Caco-2 (cell line): ENCODE measurements around the gene GALNS. TPM values are rescaled to one million over a fixed set of nuclear protein-coding genes. Genes with fewer than 3 reads are reported as not detected.
A peak's percentile ranks its signal among the peaks of the same experiment; 100 is the strongest.

Experiments used
- BruUV-seq: library from RNA; stranded (reverse); fragments of 400-500 nt; replicated peaks from 2 replicates; lab custom pipeline; 2021; lab: Mats Ljungman, UMichigan
- CTCF ChIA-PET: fragments of 300-600 bp; sonication (Branson Sonifier 250); formaldehyde crosslinking; loops from one replicate; lab custom pipeline; 2022; ENCODE audit warnings: antibody characterized with exemption; lab: Charles Lee
- POLR2A ChIA-PET: fragments of 300-600 bp; sonication (Branson Sonifier 250); formaldehyde crosslinking; loops from one replicate; lab custom pipeline; 2022; ENCODE audit warnings: antibody characterized with exemption; lab: Charles Lee
- DNase-seq, 2 experiments: peaks; one replicate each; pipeline versions ENCODE4 v3.0.0 to v3.0.0-alpha.2; 2020 to 2022
- H3K27me3 ChIP-seq: replicated peaks from 2 replicates; pipeline ENCODE4 v1.6.0; 2011; ENCODE audit warnings: low read length; ENCODE audit not compliant: control insufficient read depth, insufficient read depth
- H3K36me3 ChIP-seq: 2 replicates; pipeline ENCODE4 v1.5.1; 2011; ENCODE audit warnings: low read length; ENCODE audit not compliant: control insufficient read depth, insufficient read depth
- H3K4me1 ChIP-seq: fragments of 250-450 bp; sonication (Bioruptor Pico); 2 replicates; pipeline ENCODE4 v1.5.1; 2020; ENCODE audit warnings: mild to moderate bottlenecking
- H3K4me3 ChIP-seq: 2 replicates; pipeline ENCODE4 v1.5.1; 2011; ENCODE audit warnings: low read depth, mild to moderate bottlenecking, control low read depth, low read length
- H3K9me3 ChIP-seq: fragments of 250-450 bp; sonication (Bioruptor Pico); 2 replicates; pipeline ENCODE4 v1.5.1; 2020; ENCODE audit warnings: mild to moderate bottlenecking, moderate library complexity
- H3K27ac Mint-ChIP-seq: one replicate; pipeline ENCODE4 v1.8.0; 2022; ENCODE audit warnings: mixed read lengths; ENCODE audit not compliant: unreplicated experiment
- H3K27me3 Mint-ChIP-seq: one replicate; pipeline ENCODE4 v1.8.0; 2022; ENCODE audit warnings: mixed read lengths; ENCODE audit not compliant: insufficient read depth, unreplicated experiment
- H3K36me3 Mint-ChIP-seq: one replicate; pipeline ENCODE4 v1.8.0; 2022; ENCODE audit warnings: mild to moderate bottlenecking, mixed read lengths; ENCODE audit not compliant: insufficient read depth, unreplicated experiment
- H3K4me1 Mint-ChIP-seq: one replicate; pipeline ENCODE4 v1.8.0; 2022; ENCODE audit warnings: low read depth, mixed read lengths; ENCODE audit not compliant: unreplicated experiment
- H3K4me3 Mint-ChIP-seq: one replicate; pipeline ENCODE4 v1.8.0; 2022; ENCODE audit warnings: mild to moderate bottlenecking, moderate library complexity, mixed read lengths; ENCODE audit not compliant: unreplicated experiment
- H3K9me3 Mint-ChIP-seq: one replicate; pipeline ENCODE4 v1.8.0; 2022; ENCODE audit warnings: mixed read lengths; ENCODE audit not compliant: unreplicated experiment
- CTCF ChIP-seq, 2 experiments: fragments of 200-600 bp in 1 of 2; IDR thresholded peaks; 1 replicate in 1 of 2; 2 replicates in 1 of 2; pipeline versions ENCODE4 v1.5.1 to v1.8.0; 2011 to 2022; ENCODE audit warnings: antibody characterized with exemption in 1 of 2, control low read depth in 1 of 2, inconsistent platforms in 1 of 2, low read depth in 1 of 2, low read length in 1 of 2, mild to moderate bottlenecking in 1 of 2, moderate library complexity in 1 of 2; ENCODE audit not compliant: insufficient read depth in 1 of 2, severe bottlenecking in 1 of 2, unreplicated experiment in 1 of 2
- intact Hi-C: fragments of 100-400 bp; cut with micrococcal nuclease; formaldehyde crosslinking; loops from one replicate; pipeline ENCODE4 v1.10.0; 2022; ENCODE audit not compliant: unreplicated experiment
- total RNA-seq: library from RNA; stranded (reverse); gene quantifications from 2 replicates; pipeline ENCODE4 v1.2.3, GENCODE V29; 2022

Gene GALNS
- total RNA-seq, 1 experiment from 2014 or later, result 57.8 TPM

- peaks cover 12% of the 10 kb centered on the region for H3K4me1 ChIP-seq
- Mint-ChIP-seq H3K27ac (peak overlapping the region; percentile 98), H3K36me3 (peaks cover 100% of the 10 kb centered on the region), H3K27me3 (no peaks in the 10 kb centered on the region), H3K4me3 (peak overlapping the region; percentile 37), H3K9me3 (no peaks in the 10 kb centered on the region), H3K4me1 (no peaks in the 10 kb centered on the region)
- no peaks in the 10 kb centered on the region for H3K27me3 ChIP-seq
- intact Hi-C loops, result no loop called here
- no peaks in the 10 kb centered on the region for H3K9me3 ChIP-seq
- no TSS peak for BruUV-seq
- H3K4me3 ChIP-seq, result no peak overlapping the region
- CTCF ChIA-PET, result interaction anchor here (3.1 kb wide), 1 partner anchor 70 kb away, joined by 10 read pairs; no protein-coding TSS in a partner anchor
- no peak for DNase-seq
- H3K36me3 ChIP-seq, result peaks cover 24% of the 10 kb centered on the region
- TF ChIP-seq CTCF (IDR thresholded peaks at IDR 0.05; ENCODE audit: insufficient read depth in 1 of 2, low read depth in 1 of 2, low read length in 1 of 2, severe bottlenecking in 1 of 2, unreplicated experiment in 1 of 2), result no peak
- POLR2A ChIA-PET, result interaction anchor here (0.5 to 1.0 kb wide), 2 partner anchors 26 to 56 kb away, joined by 3 to 5 read pairs; no protein-coding TSS in a partner anchor
These were observed 48.9 kb downstream of the GALNS start for GRCh38 chr16:88807626-88808453.

- H3K27me3 ChIP-seq, result no peaks in the 10 kb centered on the region
- peaks cover 24% of the 10 kb centered on the region for H3K36me3 ChIP-seq
- BruUV-seq, result no TSS peak
- Mint-ChIP-seq H3K27ac (peak overlapping the region; percentile 98), H3K36me3 (peaks cover 98% of the 10 kb centered on the region), H3K27me3 (no peaks in the 10 kb centered on the region), H3K4me1 (no peaks in the 10 kb centered on the region), H3K9me3 (no peaks in the 10 kb centered on the region), H3K4me3 (peak overlapping the region; percentile 37)
- intact Hi-C loops, result no loop called here
- H3K4me1 ChIP-seq, result peaks cover 10% of the 10 kb centered on the region
- no peak for DNase-seq
- ChIA-PET CTCF (interaction anchor here (3.1 kb wide), 1 partner anchor 70 kb away, joined by 10 read pairs; no protein-coding TSS in a partner anchor), POLR2A (interaction anchor here (0.5 kb wide), 1 partner anchor 55 kb away, joined by 5 read pairs; no protein-coding TSS in a partner anchor)
- no peak for TF ChIP-seq CTCF (IDR thresholded peaks at IDR 0.05; ENCODE audit: insufficient read depth in 1 of 2, low read depth in 1 of 2, low read length in 1 of 2, severe bottlenecking in 1 of 2, unreplicated experiment in 1 of 2)
- no peaks in the 10 kb centered on the region for H3K9me3 ChIP-seq
- H3K4me3 ChIP-seq, result no peak overlapping the region
These were observed 49.6 kb downstream of the GALNS start for GRCh38 chr16:88807142-88807625.

DNA sequence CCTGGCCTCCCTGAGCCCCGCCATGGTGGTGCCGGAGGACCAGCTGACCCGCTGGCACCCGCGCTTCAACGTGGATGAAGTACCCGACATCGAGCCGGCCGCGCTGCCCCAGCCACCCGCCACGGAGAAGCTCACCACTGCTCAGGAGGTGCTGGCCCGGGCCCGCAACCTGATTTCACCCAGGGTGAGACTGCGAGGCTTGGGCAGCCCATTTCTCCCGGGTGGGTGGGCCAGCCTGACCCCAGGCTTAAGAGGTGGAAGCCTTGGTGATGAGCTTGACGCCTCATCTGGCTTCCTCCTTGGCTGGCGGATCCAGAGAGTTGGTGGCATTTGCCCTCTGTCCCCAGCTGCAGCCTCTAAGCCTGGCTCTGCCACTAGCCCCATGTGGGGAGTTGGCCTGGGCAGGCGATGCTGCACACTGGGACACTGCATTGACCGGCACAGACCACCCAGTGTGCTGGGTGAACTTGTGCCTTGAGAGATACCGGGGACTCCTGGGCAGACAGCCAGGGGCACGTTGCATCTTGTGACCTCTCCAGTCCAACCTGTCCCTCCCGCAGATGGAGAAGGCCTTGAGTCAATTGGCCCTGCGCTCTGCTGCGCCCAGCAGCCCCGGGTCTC is 50.1 kb downstream of the GALNS start:
- intact Hi-C loops, result no loop called here
- no peak for TF ChIP-seq CTCF (IDR thresholded peaks at IDR 0.05; ENCODE audit: insufficient read depth in 1 of 2, low read depth in 1 of 2, low read length in 1 of 2, severe bottlenecking in 1 of 2, unreplicated experiment in 1 of 2)
- POLR2A ChIA-PET, result no interaction called here

More for the DNA sequence above, 50.1 kb downstream of the GALNS start:
- Histone ChIP-seq H3K4me3 (no peak overlapping the region), H3K36me3 (peaks cover 24% of the 10 kb centered on the region), H3K9me3 (no peaks in the 10 kb centered on the region), H3K27me3 (no peaks in the 10 kb centered on the region), H3K4me1 (peaks cover 10% of the 10 kb centered on the region)
- Mint-ChIP-seq H3K4me3 (no peak overlapping the region), H3K27me3 (no peaks in the 10 kb centered on the region), H3K36me3 (peaks cover 95% of the 10 kb centered on the region), H3K4me1 (no peaks in the 10 kb centered on the region), H3K27ac (peak overlapping the region; percentile 98), H3K9me3 (no peaks in the 10 kb centered on the region)
- CTCF ChIA-PET, result interaction anchor here (3.1 kb wide), 1 partner anchor 69 kb away, joined by 10 read pairs; no protein-coding TSS in a partner anchor
- no peak for DNase-seq
- BruUV-seq, result no TSS peak
